ENCODE results near the gene IL27RA.

The IL27RA gene

GRCh38 chr19:14006085-14006765, 25.3 kb upstream of the IL27RA start, which contains the start of gene RFX1 (continued):
- TF ChIP-seq FEZF1 (tag by site-specific recombination; IDR thresholded peaks at IDR 0.05), result no peak
- TF ChIP-seq, protein P1, sequence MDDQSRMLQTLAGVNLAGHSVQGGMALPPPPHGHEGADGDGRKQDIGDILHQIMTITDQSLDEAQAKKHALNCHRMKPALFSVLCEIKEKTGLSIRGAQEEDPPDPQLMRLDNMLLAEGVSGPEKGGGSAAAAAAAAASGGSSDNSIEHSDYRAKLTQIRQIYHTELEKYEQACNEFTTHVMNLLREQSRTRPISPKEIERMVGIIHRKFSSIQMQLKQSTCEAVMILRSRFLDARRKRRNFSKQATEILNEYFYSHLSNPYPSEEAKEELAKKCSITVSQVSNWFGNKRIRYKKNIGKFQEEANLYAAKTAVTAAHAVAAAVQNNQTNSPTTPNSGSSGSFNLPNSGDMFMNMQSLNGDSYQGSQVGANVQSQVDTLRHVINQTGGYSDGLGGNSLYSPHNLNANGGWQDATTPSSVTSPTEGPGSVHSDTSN (CRISPR knock-in tag; IDR thresholded peaks at IDR 0.05), result peak; percentile 99
- TF ChIP-seq, protein P2, sequence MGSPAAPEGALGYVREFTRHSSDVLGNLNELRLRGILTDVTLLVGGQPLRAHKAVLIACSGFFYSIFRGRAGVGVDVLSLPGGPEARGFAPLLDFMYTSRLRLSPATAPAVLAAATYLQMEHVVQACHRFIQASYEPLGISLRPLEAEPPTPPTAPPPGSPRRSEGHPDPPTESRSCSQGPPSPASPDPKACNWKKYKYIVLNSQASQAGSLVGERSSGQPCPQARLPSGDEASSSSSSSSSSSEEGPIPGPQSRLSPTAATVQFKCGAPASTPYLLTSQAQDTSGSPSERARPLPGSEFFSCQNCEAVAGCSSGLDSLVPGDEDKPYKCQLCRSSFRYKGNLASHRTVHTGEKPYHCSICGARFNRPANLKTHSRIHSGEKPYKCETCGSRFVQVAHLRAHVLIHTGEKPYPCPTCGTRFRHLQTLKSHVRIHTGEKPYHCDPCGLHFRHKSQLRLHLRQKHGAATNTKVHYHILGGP (tag by site-specific recombination; IDR thresholded peaks at IDR 0.05), result no peak
- peak; percentile 97 for TF ChIP-seq MYNN (tag by site-specific recombination; IDR thresholded peaks at IDR 0.05; ENCODE audit: borderline replicate concordance)
- no peak for TF ChIP-seq ZNF626 (tag by site-specific recombination; IDR thresholded peaks at IDR 0.05)
- no peak for TF ChIP-seq ZNF311 (tag by site-specific recombination; IDR thresholded peaks at IDR 0.05; ENCODE audit: borderline replicate concordance)
- no peak for TF ChIP-seq PRDM10 (tag by site-specific recombination; IDR thresholded peaks at IDR 0.05)
- TF ChIP-seq, protein P3, sequence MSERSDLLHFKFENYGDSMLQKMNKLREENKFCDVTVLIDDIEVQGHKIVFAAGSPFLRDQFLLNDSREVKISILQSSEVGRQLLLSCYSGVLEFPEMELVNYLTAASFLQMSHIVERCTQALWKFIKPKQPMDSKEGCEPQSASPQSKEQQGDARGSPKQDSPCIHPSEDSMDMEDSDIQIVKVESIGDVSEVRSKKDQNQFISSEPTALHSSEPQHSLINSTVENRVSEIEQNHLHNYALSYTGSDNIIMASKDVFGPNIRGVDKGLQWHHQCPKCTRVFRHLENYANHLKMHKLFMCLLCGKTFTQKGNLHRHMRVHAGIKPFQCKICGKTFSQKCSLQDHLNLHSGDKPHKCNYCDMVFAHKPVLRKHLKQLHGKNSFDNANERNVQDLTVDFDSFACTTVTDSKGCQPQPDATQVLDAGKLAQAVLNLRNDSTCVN (tag by site-specific recombination; optimal IDR thresholded peaks at IDR 0.05), result no peak
- TF ChIP-seq SCRT2 (tag by site-specific recombination; IDR thresholded peaks at IDR 0.05), result peak; percentile 99
- TF ChIP-seq MEIS1 (CRISPR knock-in tag; IDR thresholded peaks at IDR 0.05; ENCODE audit: borderline replicate concordance), result no peak
- no peak for TF ChIP-seq ZNF529 (tag by site-specific recombination; IDR thresholded peaks at IDR 0.05; ENCODE audit: insufficient replicate concordance)
- 0 out of 2 replicates have a peak, but pooled peaks have one; percentile 19 for TF ChIP-seq EGR2 (tag by site-specific recombination; IDR thresholded peaks at IDR 0.05; ENCODE audit: low read depth)
- TF ChIP-seq ZNF24 (tag by site-specific recombination; IDR thresholded peaks at IDR 0.05), result no peak
- TF ChIP-seq SCRT1 (tag by site-specific recombination; IDR thresholded peaks at IDR 0.05; ENCODE audit: borderline replicate concordance), result peak; percentile 92
- TF ChIP-seq ZNF155 (tag by site-specific recombination; IDR thresholded peaks at IDR 0.05), result no peak
- TF ChIP-seq BCL11A (tag by site-specific recombination; IDR thresholded peaks at IDR 0.05; ENCODE audit: low read depth), result no peak
- no peak for TF ChIP-seq ZSCAN5A (tag by site-specific recombination; IDR thresholded peaks at IDR 0.05)
- no peak for TF ChIP-seq ZNF677 (tag by site-specific recombination; IDR thresholded peaks at IDR 0.05)
- TF ChIP-seq ATF2 (tag by site-specific recombination; IDR thresholded peaks at IDR 0.05; ENCODE audit: low read depth), result no peak
- no peak for TF ChIP-seq ZNF560 (tag by site-specific recombination; IDR thresholded peaks at IDR 0.05; ENCODE audit: borderline replicate concordance)
- TF ChIP-seq ZNF366 (tag by site-specific recombination; conservative IDR thresholded peaks at IDR 0.05), result no peak
- no peak for TF ChIP-seq SALL2 (tag by site-specific recombination; IDR thresholded peaks at IDR 0.05; ENCODE audit: borderline replicate concordance)

Measured in HEK293 (cell line).